Measurements from ENCODE around the gene PARM1. TPM values are rescaled to one million over a fixed set of nuclear protein-coding genes. Genes with fewer than 3 reads are reported as not detected.

The PARM1 gene
- total and polyA plus RNA-seq, 7 donors, result 21.9 to 107 (median 41.7) TPM

GRCh38 chr4:75069493-75070074 lies 136.7 kb downstream of the PARM1 start:
- no peaks in the 10 kb centered on the region for H3K27me3 ChIP-seq
- no peaks in the 10 kb centered on the region for H3K9me3 ChIP-seq
- no peaks in the 10 kb centered on the region for H3K36me3 ChIP-seq
- H3K27ac ChIP-seq, result no peak overlapping the region
- TF ChIP-seq POLR2AphosphoS5 (IDR thresholded peaks at IDR 0.05) (no peak), EP300 (IDR thresholded peaks at IDR 0.05) (no peak), CTCF (IDR thresholded peaks at IDR 0.05) (no peak), POLR2A (IDR thresholded peaks at IDR 0.05) (no peak)
- DNase-seq, result no peak
- H3K4me3 ChIP-seq, result no peak overlapping the region
- intact Hi-C loops (cut with DNase I), result no loop called here
- no peaks in the 10 kb centered on the region for H3K4me1 ChIP-seq
- WGBS, 2 donors, result 74 to 83% methylated on average over 7 of the region's 7 CpGs

GRCh38 chr4:75071317-75071716 lies 138.4 kb downstream of the PARM1 start:
- no peaks in the 10 kb centered on the region for H3K36me3 ChIP-seq
- H3K27me3 ChIP-seq, result no peaks in the 10 kb centered on the region
- no peaks in the 10 kb centered on the region for H3K4me1 ChIP-seq
- no peak for DNase-seq
- intact Hi-C loops (cut with DNase I), result no loop called here
- no peak overlapping the region for H3K27ac ChIP-seq
- no peak for TF ChIP-seq POLR2A (IDR thresholded peaks at IDR 0.05)
- TF ChIP-seq EP300 (IDR thresholded peaks at IDR 0.05), result no peak
- no peak for TF ChIP-seq CTCF (IDR thresholded peaks at IDR 0.05)
- TF ChIP-seq POLR2AphosphoS5 (IDR thresholded peaks at IDR 0.05), result no peak
- 48 to 83% methylated on average over 4 of the region's 4 CpGs for whole genome bisulfite sequencing, 2 donors
- no peak overlapping the region for H3K4me3 ChIP-seq
- no peaks in the 10 kb centered on the region for H3K9me3 ChIP-seq

GRCh38 chr4:75080888-75081287 lies 148.0 kb downstream of the PARM1 start:
- no peak for DNase-seq
- WGBS, 2 donors, result 88 to 91% methylated on average over 2 of the region's 2 CpGs
- Histone ChIP-seq H3K36me3 (no peaks in the 10 kb centered on the region), H3K4me1 (no peaks in the 10 kb centered on the region), H3K4me3 (no peak overlapping the region), H3K27me3 (no peaks in the 10 kb centered on the region), H3K27ac (no peak overlapping the region), H3K9me3 (no peaks in the 10 kb centered on the region)
- no peak for TF ChIP-seq POLR2AphosphoS5 (IDR thresholded peaks at IDR 0.05)
- no peak for TF ChIP-seq CTCF (IDR thresholded peaks at IDR 0.05)
- TF ChIP-seq POLR2A (IDR thresholded peaks at IDR 0.05), result no peak
- no peak for TF ChIP-seq EP300 (IDR thresholded peaks at IDR 0.05)
- intact Hi-C loops (cut with DNase I), result no loop called here

- H3K9me3 ChIP-seq, result no peaks in the 10 kb centered on the region
- WGBS, 2 donors, result 92 to 96% methylated on average over 1 of the region's 1 CpG
- H3K27me3 ChIP-seq, result no peaks in the 10 kb centered on the region
- TF ChIP-seq CTCF (IDR thresholded peaks at IDR 0.05), result no peak
- TF ChIP-seq POLR2AphosphoS5 (IDR thresholded peaks at IDR 0.05), result no peak
- no peak for TF ChIP-seq EP300 (IDR thresholded peaks at IDR 0.05)
- no peak for TF ChIP-seq POLR2A (IDR thresholded peaks at IDR 0.05)
- H3K36me3 ChIP-seq, result no peaks in the 10 kb centered on the region
- no peak overlapping the region for H3K4me3 ChIP-seq
- no peak for DNase-seq
- H3K4me1 ChIP-seq, result no peaks in the 10 kb centered on the region
- no peak overlapping the region for H3K27ac ChIP-seq
- intact Hi-C loops (cut with DNase I), result no loop called here
These were observed 148.6 kb downstream of the PARM1 start for GRCh38 chr4:75081561-75081960.

GRCh38 chr4:75087416-75087815 lies 154.5 kb downstream of the PARM1 start:
- intact Hi-C loops (cut with DNase I), result no loop called here
- no peak for DNase-seq
- WGBS, 2 donors, result 51 to 96% methylated on average over 1 of the region's 1 CpG

More at GRCh38 chr4:75087416-75087815, 154.5 kb downstream of the PARM1 start:
- Histone ChIP-seq H3K27me3 (no peaks in the 10 kb centered on the region), H3K4me3 (no peak overlapping the region), H3K27ac (no peak overlapping the region), H3K4me1 (no peaks in the 10 kb centered on the region), H3K36me3 (no peaks in the 10 kb centered on the region), H3K9me3 (no peaks in the 10 kb centered on the region)
- no peak for TF ChIP-seq CTCF (IDR thresholded peaks at IDR 0.05)
- TF ChIP-seq POLR2A (IDR thresholded peaks at IDR 0.05), result no peak
- no peak for TF ChIP-seq EP300 (IDR thresholded peaks at IDR 0.05)
- TF ChIP-seq POLR2AphosphoS5 (IDR thresholded peaks at IDR 0.05), result no peak
